Stimulated activated CD8-positive, alpha-beta memory T cell treated with anti-CD3 and anti-CD28 coated beads, Interleukin-15, amount 100 ng/mL, for 1 hour (primary cell): ENCODE measurements around the gene SLCO1B1.

Experiments used
- DNase-seq: peaks from one replicate; pipeline ENCODE4 v3.0.0-alpha.2; 2020; ENCODE audit warnings: low read depth

The SLCO1B1 gene

GRCh38 chr12:21220266-21220665, 89.3 kb downstream of the SLCO1B1 start:
- DNase-seq = no peak

DNA sequence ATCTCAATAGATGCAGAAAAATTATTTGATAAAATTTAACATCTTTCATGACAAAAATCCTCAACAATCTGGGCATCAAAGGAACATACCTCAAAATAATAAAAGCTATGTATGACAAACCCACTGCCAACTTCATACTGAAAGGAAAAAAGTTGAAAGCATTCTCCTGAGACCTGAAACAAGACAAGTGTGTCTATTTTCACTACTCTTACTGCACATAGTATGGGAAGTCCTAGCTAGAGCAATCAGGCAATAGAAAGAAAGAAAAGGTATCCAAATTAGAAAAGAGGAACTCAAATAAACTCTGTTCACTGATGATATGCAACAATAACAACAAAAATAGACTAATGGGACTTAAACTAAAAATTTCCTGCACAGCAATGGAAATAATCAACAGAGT, 90.1 kb downstream of the SLCO1B1 start:
- no peak for DNase-seq

GRCh38 chr12:21221778-21222177, 90.8 kb downstream of the SLCO1B1 start:
- no peak for DNase-seq

DNA sequence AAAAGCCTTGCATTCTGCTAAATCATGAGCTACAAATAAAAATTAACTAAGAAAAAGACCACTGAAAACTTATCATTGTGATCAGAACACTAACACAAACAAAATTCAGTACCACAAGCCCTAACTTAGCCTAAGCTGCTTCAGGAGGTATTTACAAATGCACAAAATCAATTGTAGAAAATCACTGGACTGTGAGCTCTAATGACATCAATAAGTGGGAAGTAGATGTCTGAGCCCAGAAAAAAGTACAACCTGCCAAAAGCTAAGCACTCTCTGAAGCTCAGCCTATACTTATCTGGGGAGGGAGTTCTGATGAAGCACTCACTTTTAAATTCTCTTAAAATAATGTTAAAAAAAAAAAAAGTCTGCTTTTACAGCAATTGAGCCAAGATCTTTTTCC, 92.9 kb downstream of the SLCO1B1 start:
- DNase-seq = no peak

DNA sequence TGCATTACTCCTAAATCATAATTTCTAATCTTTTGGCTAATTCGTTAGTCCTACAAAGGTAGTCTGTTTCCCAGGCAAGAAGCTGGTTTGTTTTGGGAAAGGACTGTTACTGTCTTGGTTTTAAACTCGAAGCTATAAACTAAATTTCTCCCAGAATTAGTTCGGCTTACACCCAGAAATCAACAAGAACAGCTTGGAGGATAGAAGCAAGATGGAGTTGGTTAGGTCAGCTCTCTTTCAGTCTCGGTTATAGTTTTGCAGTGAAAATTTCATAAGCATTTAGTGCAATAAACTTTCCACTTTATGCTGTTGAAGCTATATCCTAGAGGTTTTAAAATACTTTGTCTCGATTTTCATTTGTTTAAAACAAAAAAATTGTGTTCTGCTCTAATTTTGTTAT, 103.4 kb downstream of the SLCO1B1 start:
- DNase-seq = no peak

GRCh38 chr12:21239866-21240265, 108.9 kb downstream of the SLCO1B1 start:
- no peak for DNase-seq

DNA sequence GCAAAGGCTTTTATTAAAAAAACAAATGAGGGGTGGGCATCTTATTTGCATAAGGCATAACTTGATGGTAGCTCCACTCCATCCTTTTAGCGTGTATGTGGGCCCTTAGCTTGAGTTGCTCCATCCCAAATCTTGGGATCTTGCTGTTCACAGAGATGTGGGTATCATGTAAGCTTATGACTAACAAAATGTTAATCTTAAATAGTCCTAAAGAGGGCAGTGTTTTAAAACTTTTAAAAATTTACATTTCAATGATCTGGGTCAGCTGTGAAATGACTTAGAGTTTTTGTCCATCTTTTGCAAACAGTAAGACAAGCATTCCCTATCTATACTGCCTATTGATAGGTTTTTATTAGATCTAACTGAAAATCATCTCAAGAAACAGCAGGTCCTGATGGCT, 117.7 kb downstream of the SLCO1B1 start:
- DNase-seq = no peak

DNA sequence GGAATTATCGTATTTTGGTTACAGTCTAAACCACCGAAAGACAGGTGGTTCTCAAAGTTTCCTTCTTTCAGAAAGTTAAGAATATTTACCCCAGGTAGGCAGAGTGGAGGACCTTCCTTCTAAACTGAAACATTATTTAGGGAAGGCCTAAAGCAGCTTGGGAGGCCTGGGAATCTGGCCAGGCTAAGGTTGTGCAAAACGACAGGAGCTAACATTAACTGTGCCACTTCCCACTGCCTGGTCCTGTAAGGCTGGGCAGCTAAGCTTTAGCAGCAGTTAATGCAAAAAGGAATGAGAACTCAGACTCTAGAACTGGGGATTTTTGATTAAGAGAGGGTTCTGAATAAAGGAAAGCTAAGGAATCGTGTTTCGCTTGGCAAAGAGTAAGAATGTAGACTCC, 121.1 kb downstream of the SLCO1B1 start:
- DNase-seq = no peak

GRCh38 chr12:21257172-21257571, 126.2 kb downstream of the SLCO1B1 start:
- no peak for DNase-seq

GRCh38 chr12:21264232-21264631, 133.2 kb downstream of the SLCO1B1 start:
- no peak for DNase-seq

- no peak for DNase-seq
Observed at GRCh38 chr12:21265932-21266331, 134.9 kb downstream of the SLCO1B1 start.

- DNase-seq = no peak
Observed at GRCh38 chr12:21276826-21277225, 145.8 kb downstream of the SLCO1B1 start.
